H9 (cell line): ENCODE data around the gene PLD1. TPM values are rescaled to one million over a fixed set of nuclear protein-coding genes. Genes with fewer than 3 reads are reported as not detected.

Experiments used
- DNase-seq: peaks from one replicate; pipeline ENCODE4 v3.0.0-alpha.2; 2017
- H2AFZ ChIP-seq: one replicate; pipeline ENCODE4 v1.6.1; 2013; ENCODE audit warnings: mild to moderate bottlenecking, low read length, control low read depth, moderate library complexity
- H2AK5ac ChIP-seq: 2 replicates; pipeline ENCODE4 v1.6.1; 2013; ENCODE audit warnings: low read length, control low read depth, mixed read lengths; ENCODE audit not compliant: insufficient read length
- H2BK120ac ChIP-seq: one replicate; pipeline ENCODE4 v1.6.1; 2013; ENCODE audit warnings: low read depth, mild to moderate bottlenecking, low read length, control low read depth, inconsistent platforms; ENCODE audit not compliant: poor library complexity, severe bottlenecking
- H2BK12ac ChIP-seq: 2 replicates; pipeline ENCODE4 v1.6.1; 2013; ENCODE audit warnings: low read length, control low read depth, mixed read lengths, low read depth; ENCODE audit not compliant: insufficient read length
- H2BK15ac ChIP-seq: 2 replicates; pipeline ENCODE4 v1.6.1; 2013; ENCODE audit warnings: low read depth, low read length, control low read depth
- H2BK20ac ChIP-seq: one replicate; pipeline ENCODE4 v1.6.1; 2013; ENCODE audit warnings: low read depth, mild to moderate bottlenecking, low read length, control low read depth, inconsistent platforms; ENCODE audit not compliant: poor library complexity, severe bottlenecking
- H2BK5ac ChIP-seq: 2 replicates; pipeline ENCODE4 v1.6.1; 2013; ENCODE audit warnings: low read length, control low read depth, mixed read lengths; ENCODE audit not compliant: insufficient read length
- H3K14ac ChIP-seq: 2 replicates; pipeline ENCODE4 v1.6.1; 2013; ENCODE audit warnings: low read length, control low read depth; ENCODE audit not compliant: insufficient read depth
- H3K18ac ChIP-seq: 2 replicates; pipeline ENCODE4 v1.6.1; 2013; ENCODE audit warnings: low read depth, mild to moderate bottlenecking, mixed read lengths, low read length, control low read depth; ENCODE audit not compliant: insufficient read length
- H3K23ac ChIP-seq: 2 replicates; pipeline ENCODE4 v1.6.1; 2013; ENCODE audit warnings: low read length, control low read depth, mixed read lengths, low read depth; ENCODE audit not compliant: insufficient read length
- H3K23me2 ChIP-seq: 2 replicates; pipeline ENCODE4 v1.6.1; 2013; ENCODE audit warnings: low read depth, mild to moderate bottlenecking, mixed read lengths, low read length, control low read depth; ENCODE audit not compliant: insufficient read length, poor library complexity, severe bottlenecking
- H3K27ac ChIP-seq: 2 replicates; pipeline ENCODE4 v1.5.1; 2013; ENCODE audit warnings: low read length, control low read depth, mixed read lengths, low read depth; ENCODE audit not compliant: insufficient read length
- H3K27me3 ChIP-seq: 2 replicates; pipeline ENCODE4 v1.6.1; 2013; ENCODE audit warnings: low read length, control low read depth, inconsistent platforms; ENCODE audit not compliant: insufficient read depth
- H3K4ac ChIP-seq: 2 replicates; pipeline ENCODE4 v1.6.1; 2013; ENCODE audit warnings: low read depth, mild to moderate bottlenecking, control low read depth, inconsistent platforms, low read length, moderate library complexity
- H3K4me1 ChIP-seq: 2 replicates; pipeline ENCODE4 v1.6.1; 2013; ENCODE audit warnings: low read length, control low read depth, inconsistent platforms; ENCODE audit not compliant: insufficient read depth
- H3K4me2 ChIP-seq: 2 replicates; pipeline ENCODE4 v1.6.1; 2013; ENCODE audit warnings: low read length, control low read depth, mixed read lengths; ENCODE audit not compliant: insufficient read length, insufficient read depth
- H3K56ac ChIP-seq: 2 replicates; pipeline ENCODE4 v1.6.1; 2013; ENCODE audit warnings: low read depth, mild to moderate bottlenecking, mixed read lengths, low read length, control low read depth; ENCODE audit not compliant: insufficient read length
- H3K79me1 ChIP-seq: 2 replicates; pipeline ENCODE4 v1.6.1; 2013; ENCODE audit warnings: low read depth, mild to moderate bottlenecking, moderate library complexity, low read length, control low read depth, inconsistent platforms; ENCODE audit not compliant: insufficient read depth, poor library complexity, severe bottlenecking
- H3K79me2 ChIP-seq: 2 replicates; pipeline ENCODE4 v1.6.1; 2013; ENCODE audit warnings: low read length, control low read depth, inconsistent platforms; ENCODE audit not compliant: insufficient read depth
- H3K9ac ChIP-seq: 2 replicates; pipeline ENCODE4 v1.6.1; 2013; ENCODE audit warnings: low read length, control low read depth, mixed read lengths; ENCODE audit not compliant: insufficient read length; ENCODE audit errors: extremely low read depth
- H3K9me3 ChIP-seq: one replicate; pipeline ENCODE4 v1.6.1; 2013; ENCODE audit warnings: low read depth, low read length, inconsistent platforms; ENCODE audit not compliant: control insufficient read depth
- H3T11ph ChIP-seq: one replicate; pipeline ENCODE4 v1.6.1; 2013; ENCODE audit warnings: mild to moderate bottlenecking, low read length, control low read depth, inconsistent platforms
- H4K20me1 ChIP-seq: one replicate; pipeline ENCODE4 v1.6.1; 2013; ENCODE audit not compliant: control insufficient read depth, insufficient read length, insufficient read depth
- H4K5ac ChIP-seq: 2 replicates; pipeline ENCODE4 v1.6.1; 2013; ENCODE audit warnings: low read depth, mild to moderate bottlenecking, mixed read lengths, low read length, control low read depth; ENCODE audit not compliant: insufficient read length
- H4K8ac ChIP-seq: replicated peaks from 2 replicates; pipeline ENCODE4 v1.6.1; 2013; ENCODE audit warnings: low read length, control low read depth, mixed read lengths, low read depth; ENCODE audit not compliant: insufficient read length
- H4K91ac ChIP-seq: 2 replicates; pipeline ENCODE4 v1.6.1; 2013; ENCODE audit warnings: low read depth, mild to moderate bottlenecking, moderate library complexity, mixed read lengths, low read length, control low read depth; ENCODE audit not compliant: insufficient read length
- H3K27ac Mint-ChIP-seq, 3 experiments: 2 replicates in 2 of 3; 3 replicates in 1 of 3; pipeline ENCODE4 v1.8.0; 2020 to 2021; ENCODE audit warnings: mixed read lengths in 3 of 3, mild to moderate bottlenecking in 1 of 3, moderate library complexity in 1 of 3
- H3K27me3 Mint-ChIP-seq: 2 replicates; pipeline ENCODE4 v1.8.0; 2021; ENCODE audit warnings: low read depth, mild to moderate bottlenecking, moderate library complexity, mixed read lengths
- H3K36me3 Mint-ChIP-seq, 3 experiments: 2 replicates in 2 of 3; 3 replicates in 1 of 3; pipeline ENCODE4 v1.8.0; 2020 to 2021; ENCODE audit warnings: low read depth in 3 of 3, mixed read lengths in 3 of 3; ENCODE audit not compliant: insufficient read depth in 1 of 3
- H3K4me1 Mint-ChIP-seq, 2 experiments: 2 replicates each; pipeline ENCODE4 v1.8.0; 2020; ENCODE audit warnings: mixed read lengths in 2 of 2
- H3K4me3 Mint-ChIP-seq, 2 experiments: 2 replicates in 1 of 2; 3 replicates in 1 of 2; pipeline ENCODE4 v1.8.0; 2020 to 2021; ENCODE audit warnings: mild to moderate bottlenecking in 2 of 2, mixed read lengths in 2 of 2, moderate library complexity in 1 of 2
- H3K9me3 Mint-ChIP-seq, 2 experiments: 2 replicates in 1 of 2; 3 replicates in 1 of 2; pipeline ENCODE4 v1.8.0; 2020; ENCODE audit warnings: mild to moderate bottlenecking in 2 of 2, mixed read lengths in 2 of 2, moderate library complexity in 1 of 2
- CTCF ChIP-seq: fragments of 200-600 bp; sonication (generic); conservative IDR thresholded peaks from 3 replicates; pipeline ENCODE4 v1.8.0; 2021; ENCODE audit warnings: antibody characterized with exemption, mild to moderate bottlenecking
- WGBS: extraction: QIAGEN DNeasy Blood & Tissue Kit; methylation state at CpG from one replicate; pipeline ENCODE4 v1.1.7; 2013; ENCODE audit warnings: missing lambda C conversion rate, low lambda C conversion rate, mixed read lengths; ENCODE audit not compliant: insufficient read length; ENCODE audit errors: extremely low coverage; 5-methylcytosine and 5-hydroxymethylcytosine counted together
- total RNA-seq: library from RNA; stranded (reverse); gene quantifications from 2 replicates; pipeline ENCODE4 v1.2.1, GENCODE V29; 2021

Gene PLD1
- total RNA-seq, 1 experiment from 2014 or later, result 1.8 TPM

GRCh38 chr3:171817074-171817800 is 7.0 kb upstream of the PLD1 start:
- no peaks in the 10 kb centered on the region for H3K27me3 ChIP-seq
- no peak overlapping the region for H3K56ac ChIP-seq
- no peak overlapping the region for H3K27ac Mint-ChIP-seq
- no peaks in the 10 kb centered on the region; a peak in 1 of 5 replicates for H3K9me3 Mint-ChIP-seq
- no peak for DNase-seq
- no CpG with 5 or more reads among the region's 4 CpGs for WGBS
- no peak overlapping the region for H2BK12ac ChIP-seq
- no peak overlapping the region for H2AFZ ChIP-seq
- H3K18ac ChIP-seq, result no peak overlapping the region
- no peaks in the 10 kb centered on the region for H3K79me2 ChIP-seq
- no peak overlapping the region for H2BK5ac ChIP-seq
- H3K4me1 ChIP-seq, result no peaks in the 10 kb centered on the region
- H3K23ac ChIP-seq, result no peak overlapping the region
- no peaks in the 10 kb centered on the region for H3K79me1 ChIP-seq
- H3K27me3 Mint-ChIP-seq, result peaks cover 1% of the 10 kb centered on the region
- no peak for TF ChIP-seq CTCF
- H4K8ac ChIP-seq, result no peak overlapping the region
- peaks cover 0 to 2% of the 10 kb centered on the region in 2 experiments; a peak in 1 of 4 replicates for H3K4me1 Mint-ChIP-seq
- no peak overlapping the region for H3K27ac ChIP-seq
- H3K9me3 ChIP-seq, result no peaks in the 10 kb centered on the region
- H2BK20ac ChIP-seq, result no peak overlapping the region
- no peak overlapping the region for H2AK5ac ChIP-seq
- no peak overlapping the region for H3T11ph ChIP-seq
- no peak overlapping the region for H3K14ac ChIP-seq
- no peaks in the 10 kb centered on the region for H4K20me1 ChIP-seq
- H3K4ac ChIP-seq, result no peak overlapping the region
- no peak overlapping the region for H2BK120ac ChIP-seq
- H3K9ac ChIP-seq, result no peak overlapping the region
- H3K4me3 Mint-ChIP-seq, result no peak overlapping the region
- H3K4me2 ChIP-seq, result no peak overlapping the region
- H4K91ac ChIP-seq, result no peak overlapping the region
- H3K23me2 ChIP-seq, result no peaks in the 10 kb centered on the region
- H2BK15ac ChIP-seq, result no peak overlapping the region
- 0 out of 7 replicates have a peak, but pooled peaks cover 0 to 1% (median 0%) of the 10 kb centered on the region in 3 experiments for H3K36me3 Mint-ChIP-seq
- no peak overlapping the region for H4K5ac ChIP-seq
